GM21381 (cell line): Measurements from ENCODE around the gene EPHA2.
"Not testable (repeated sequence)": the region's sequence is repeated elsewhere in the genome, so short reads cannot be mapped to it uniquely, and the experiment has no call there.

ENCODE experiments used
- ATAC-seq: cut with Tn5 transposase; IDR thresholded peaks from one replicate; pipeline ENCODE4 v1.9.1; 2021; ENCODE audit warnings: mild to moderate bottlenecking, moderate library complexity; ENCODE audit not compliant: unreplicated experiment

Gene EPHA2

GRCh38 chr1:16122916-16123315 lies 33.0 kb downstream of the EPHA2 start:
- no peak for ATAC-seq

- ATAC-seq = no peak
These were observed 33.5 kb downstream of the EPHA2 start for GRCh38 chr1:16122350-16122881.

- no peak for ATAC-seq
These were observed 34.9 kb downstream of the EPHA2 start for GRCh38 chr1:16120940-16121410.

- no peak for ATAC-seq
These were observed 35.5 kb downstream of the EPHA2 start for GRCh38 chr1:16120407-16120806.

GRCh38 chr1:16119926-16120325 lies 35.9 kb downstream of the EPHA2 start:
- ATAC-seq = no peak

GRCh38 chr1:16119504-16119903 lies 36.4 kb downstream of the EPHA2 start:
- ATAC-seq = no peak

- ATAC-seq = no peak
These were observed 37.2 kb downstream of the EPHA2 start for GRCh38 chr1:16118706-16119105.

- no peak for ATAC-seq
These were observed 37.9 kb downstream of the EPHA2 start for GRCh38 chr1:16117936-16118335.

GRCh38 chr1:16117369-16117768 lies 38.5 kb downstream of the EPHA2 start:
- ATAC-seq = no peak

GRCh38 chr1:16116625-16117024 lies 39.2 kb downstream of the EPHA2 start:
- ATAC-seq = no peak

GRCh38 chr1:16116002-16116401 lies 39.9 kb downstream of the EPHA2 start:
- ATAC-seq = no peak

- ATAC-seq = no peak
These were observed 40.3 kb downstream of the EPHA2 start for GRCh38 chr1:16115468-16115983.

GRCh38 chr1:16114527-16115467 lies 41.1 kb downstream of the EPHA2 start:
- ATAC-seq = no peak

GRCh38 chr1:16112596-16113555 lies 43.0 kb downstream of the EPHA2 start:
- ATAC-seq = no peak

GRCh38 chr1:16111771-16112595 lies 43.9 kb downstream of the EPHA2 start:
- ATAC-seq = no peak

GRCh38 chr1:16110884-16111283 lies 45.0 kb downstream of the EPHA2 start:
- ATAC-seq = no peak

GRCh38 chr1:16110456-16110855 lies 45.4 kb downstream of the EPHA2 start:
- no peak for ATAC-seq

GRCh38 chr1:16109571-16109970 lies 46.3 kb downstream of the EPHA2 start:
- no peak for ATAC-seq

GRCh38 chr1:16107039-16107438 lies 48.8 kb downstream of the EPHA2 start:
- not testable (repeated sequence) for ATAC-seq

- no peak for ATAC-seq
These were observed 54.2 kb downstream of the EPHA2 start for GRCh38 chr1:16101623-16102022.
